Measurements from ENCODE around the gene C5orf58.

Gene C5orf58

DNA sequence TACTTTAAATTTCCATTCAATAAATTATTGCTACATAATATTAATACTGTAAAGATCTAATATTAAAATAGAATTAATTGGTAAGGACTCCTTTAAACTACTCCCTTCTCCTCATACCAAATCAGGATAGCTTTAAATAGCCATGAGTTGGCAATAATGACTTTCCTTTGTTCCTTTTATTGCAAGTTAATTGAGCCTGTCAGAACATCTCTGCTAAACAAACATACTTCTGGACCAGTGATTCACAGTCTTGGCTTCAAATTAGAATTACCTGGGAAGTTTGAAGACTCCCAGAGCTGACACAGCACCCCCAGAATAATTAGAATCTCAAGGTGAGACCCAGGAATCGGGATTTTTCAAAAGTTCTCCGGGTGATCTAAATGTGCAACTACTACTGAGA is 18.7 kb downstream of the C5orf58 start:
- TF ChIP-seq CTCF (IDR thresholded peaks at IDR 0.05; ENCODE audit: low read depth, low read length) (no peak), EZH2phosphoT487 (IDR thresholded peaks at IDR 0.05; ENCODE audit: low read depth) (no peak)
- Histone ChIP-seq H3K4me1 (ENCODE audit: low read length) (peaks cover 71% of the 10 kb centered on the region), H3K36me3 (replicated peaks; ENCODE audit: low read depth, low read length) (no peaks in the 10 kb centered on the region), H2AFZ (ENCODE audit: low read depth, low read length) (no peak overlapping the region), H3K27ac (ENCODE audit: low read length) (no peak overlapping the region), H3K4me2 (ENCODE audit: low read length) (peak overlapping the region; percentile 53), H3K79me2 (ENCODE audit: low read length) (no peaks in the 10 kb centered on the region), H3K4me3 (ENCODE audit: low read length) (peak overlapping the region; percentile 26; the same call in 1 of the 2 replicates), H4K20me1 (ENCODE audit: insufficient read depth, low read length) (no peaks in the 10 kb centered on the region), H3K9me3 (ENCODE audit: insufficient read depth, low read length) (no peaks in the 10 kb centered on the region), H3K9ac (ENCODE audit: low read length) (no peak overlapping the region), H3K27me3 (ENCODE audit: low read depth, low read length) (peaks cover 69% of the 10 kb centered on the region)

DNA sequence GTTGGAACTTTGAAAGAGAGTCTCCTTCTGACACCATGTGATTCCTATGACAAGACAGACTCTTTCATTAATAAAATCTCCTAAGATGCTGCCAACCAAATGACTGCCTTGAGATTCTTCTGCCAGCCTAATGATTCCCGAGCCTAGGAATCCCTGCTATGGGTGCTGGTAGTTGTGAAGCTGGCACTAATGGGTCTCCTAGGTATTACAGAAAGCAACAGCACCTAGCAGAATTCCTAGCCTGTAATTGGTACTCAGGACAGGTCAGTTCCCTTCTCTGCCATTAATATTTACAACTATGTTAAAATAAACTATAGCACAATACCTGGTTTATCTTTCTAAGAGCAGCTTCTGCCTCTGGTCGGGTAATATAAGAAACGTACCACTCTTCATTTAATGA is 19.3 kb downstream of the C5orf58 start:
- Histone ChIP-seq H3K27me3 (ENCODE audit: low read depth, low read length) (peaks cover 63% of the 10 kb centered on the region), H2AFZ (ENCODE audit: low read depth, low read length) (no peak overlapping the region), H3K27ac (ENCODE audit: low read length) (no peak overlapping the region), H3K4me1 (ENCODE audit: low read length) (peaks cover 71% of the 10 kb centered on the region), H3K9ac (ENCODE audit: low read length) (no peak overlapping the region), H3K36me3 (replicated peaks; ENCODE audit: low read depth, low read length) (no peaks in the 10 kb centered on the region), H3K9me3 (ENCODE audit: insufficient read depth, low read length) (no peaks in the 10 kb centered on the region), H3K79me2 (ENCODE audit: low read length) (no peaks in the 10 kb centered on the region), H4K20me1 (ENCODE audit: insufficient read depth, low read length) (no peaks in the 10 kb centered on the region), H3K4me3 (ENCODE audit: low read length) (peak overlapping the region; percentile 26), H3K4me2 (ENCODE audit: low read length) (peak overlapping the region; percentile 53)
- no peak for TF ChIP-seq CTCF (IDR thresholded peaks at IDR 0.05; ENCODE audit: low read depth, low read length)
- TF ChIP-seq EZH2phosphoT487 (IDR thresholded peaks at IDR 0.05; ENCODE audit: low read depth): no peak

DNA sequence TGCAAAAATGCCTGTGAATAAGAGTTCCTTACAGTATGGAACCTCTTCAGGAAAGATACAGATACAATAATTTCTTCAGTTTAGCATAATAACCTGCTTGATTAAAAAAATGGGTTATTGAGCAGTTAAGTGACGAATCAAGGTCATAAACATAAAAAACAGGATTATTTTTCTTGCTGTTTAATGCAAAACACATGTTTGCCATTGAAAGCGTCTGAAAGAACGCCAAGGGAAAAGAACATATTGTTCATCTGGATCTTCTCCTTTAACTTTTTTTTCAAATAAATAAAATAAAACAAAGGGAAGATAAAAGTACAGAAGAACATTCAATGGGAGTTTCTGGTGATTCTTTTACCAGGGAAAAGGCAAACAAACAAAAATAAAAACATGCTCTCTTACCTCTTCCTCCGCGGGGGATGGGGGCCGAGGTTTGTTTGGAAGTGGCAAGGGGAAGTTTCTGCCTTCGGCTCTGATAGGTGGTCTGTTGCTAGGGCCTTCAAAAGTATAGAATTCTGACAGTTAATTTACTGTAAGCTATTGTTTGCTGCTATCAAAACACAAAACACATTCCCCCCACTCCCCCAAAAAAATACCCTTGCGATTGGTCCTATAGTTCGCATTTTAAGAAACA is 20.1 kb downstream of the C5orf58 start:
- Histone ChIP-seq H3K9me3 (ENCODE audit: insufficient read depth, low read length) (no peaks in the 10 kb centered on the region), H3K79me2 (ENCODE audit: low read length) (no peaks in the 10 kb centered on the region), H4K20me1 (ENCODE audit: insufficient read depth, low read length) (no peaks in the 10 kb centered on the region), H3K27me3 (ENCODE audit: low read depth, low read length) (peaks cover 55% of the 10 kb centered on the region), H2AFZ (ENCODE audit: low read depth, low read length) (no peak overlapping the region), H3K36me3 (replicated peaks; ENCODE audit: low read depth, low read length) (no peaks in the 10 kb centered on the region), H3K4me3 (ENCODE audit: low read length) (no peak overlapping the region), H3K27ac (ENCODE audit: low read length) (no peak overlapping the region), H3K9ac (ENCODE audit: low read length) (no peak overlapping the region), H3K4me2 (ENCODE audit: low read length) (peak overlapping the region; percentile 53), H3K4me1 (ENCODE audit: low read length) (peaks cover 66% of the 10 kb centered on the region)
- no peak for TF ChIP-seq EZH2phosphoT487 (IDR thresholded peaks at IDR 0.05; ENCODE audit: low read depth)
- TF ChIP-seq CTCF (IDR thresholded peaks at IDR 0.05; ENCODE audit: low read depth, low read length): no peak

DNA sequence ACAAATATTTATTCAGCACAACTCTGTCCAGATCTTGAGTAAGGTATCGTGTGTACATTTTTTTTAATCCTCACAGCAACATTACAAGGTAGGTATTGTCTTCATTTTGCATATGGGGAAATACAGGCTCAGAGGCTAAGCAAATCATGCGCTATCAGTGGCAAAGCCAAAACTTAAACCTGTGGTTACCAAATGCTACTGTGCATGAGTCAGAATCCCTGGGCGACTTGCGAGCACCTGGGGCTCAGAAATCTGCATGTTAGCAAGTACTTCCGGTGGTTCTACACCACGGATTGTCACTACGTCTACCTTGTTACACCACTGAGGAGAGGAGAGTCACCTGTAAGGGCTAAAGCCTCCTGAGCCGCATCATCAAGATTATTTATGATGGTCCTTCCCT is 21.3 kb downstream of the C5orf58 start:
- no peaks in the 10 kb centered on the region for H3K79me2 ChIP-seq (ENCODE audit: low read length)
- peaks cover 54% of the 10 kb centered on the region for H3K4me1 ChIP-seq (ENCODE audit: low read length)
- H3K27me3 ChIP-seq (ENCODE audit: low read depth, low read length): peaks cover 51% of the 10 kb centered on the region
- TF ChIP-seq CTCF (IDR thresholded peaks at IDR 0.05; ENCODE audit: low read depth, low read length) (no peak), EZH2phosphoT487 (IDR thresholded peaks at IDR 0.05; ENCODE audit: low read depth) (no peak)
- no peaks in the 10 kb centered on the region for H4K20me1 ChIP-seq (ENCODE audit: insufficient read depth, low read length)
- no peaks in the 10 kb centered on the region for H3K36me3 ChIP-seq (replicated peaks; ENCODE audit: low read depth, low read length)
- H3K9ac ChIP-seq (ENCODE audit: low read length): no peak overlapping the region
- H3K9me3 ChIP-seq (ENCODE audit: insufficient read depth, low read length): no peaks in the 10 kb centered on the region
- H3K4me2 ChIP-seq (ENCODE audit: low read length): peak overlapping the region; percentile 62
- no peak overlapping the region for H3K27ac ChIP-seq (ENCODE audit: low read length)
- H2AFZ ChIP-seq (ENCODE audit: low read depth, low read length): no peak overlapping the region
- H3K4me3 ChIP-seq (ENCODE audit: low read length): peak overlapping the region; percentile 10; the same call in 1 of the 2 replicates
